Activated CD8-positive, alpha-beta memory T cell treated with anti-CD3 and anti-CD28 coated beads for 4 hours (primary cell): ENCODE measurements around the gene PTOV1.
"Not testable (repeated sequence)": the region's sequence is repeated elsewhere in the genome, so short reads cannot be mapped to it uniquely, and the experiment has no call there.

Experiments
- DNase-seq, 2 donors: peaks; one replicate each; pipeline ENCODE4 v3.0.0-alpha.2; 2020; ENCODE audit warnings: low read depth in 2 of 2

Gene PTOV1

GRCh38 chr19:49817964-49818648 lies 32.9 kb upstream of the PTOV1 start, which contains the start of gene MED25:
TSS of gene MED25 (plus strand) at chr19:49818289. CDS start at chr19:49818342, 53 bp downstream.
- DNase-seq = peak; percentile 67 to 76

GRCh38 chr19:49818649-49819370 lies 32.1 kb upstream of the PTOV1 start:
- DNase-seq = no peak

GRCh38 chr19:49819452-49820115 lies 31.4 kb upstream of the PTOV1 start:
- not testable (repeated sequence) for DNase-seq

GRCh38 chr19:49820125-49820524 lies 30.8 kb upstream of the PTOV1 start:
- no peak for DNase-seq

GRCh38 chr19:49823472-49823871 lies 27.5 kb upstream of the PTOV1 start:
- no peak for DNase-seq

- no peak for DNase-seq
Measured at GRCh38 chr19:49824662-49825061, 26.3 kb upstream of the PTOV1 start.

GRCh38 chr19:49827034-49827433 lies 23.9 kb upstream of the PTOV1 start:
- no peak for DNase-seq

- no peak for DNase-seq
Measured at GRCh38 chr19:49829200-49829599, 21.8 kb upstream of the PTOV1 start.

GRCh38 chr19:49829721-49830120 lies 21.2 kb upstream of the PTOV1 start:
- DNase-seq = no peak

GRCh38 chr19:49830766-49831165 lies 20.2 kb upstream of the PTOV1 start:
- no peak for DNase-seq

GRCh38 chr19:49831592-49831991 lies 19.4 kb upstream of the PTOV1 start:
- DNase-seq = no peak

- no peak for DNase-seq
Measured at GRCh38 chr19:49832556-49832955, 18.4 kb upstream of the PTOV1 start.

GRCh38 chr19:49833599-49833998 lies 17.4 kb upstream of the PTOV1 start:
- no peak for DNase-seq

- DNase-seq = no peak
Measured at GRCh38 chr19:49835562-49835961, 15.4 kb upstream of the PTOV1 start.

- no peak for DNase-seq
Measured at GRCh38 chr19:49836176-49837008, 14.6 kb upstream of the PTOV1 start.

GRCh38 chr19:49837009-49837310 lies 14.0 kb upstream of the PTOV1 start:
- DNase-seq = no peak

GRCh38 chr19:49837425-49837824 lies 13.5 kb upstream of the PTOV1 start:
- no peak for DNase-seq

GRCh38 chr19:49838885-49839588 lies 11.9 kb upstream of the PTOV1 start:
- DNase-seq = no peak

GRCh38 chr19:49839713-49840112 lies 11.2 kb upstream of the PTOV1 start:
- DNase-seq = no peak

GRCh38 chr19:49840321-49840720 lies 10.6 kb upstream of the PTOV1 start:
- no peak for DNase-seq

GRCh38 chr19:49840736-49841249 lies 10.2 kb upstream of the PTOV1 start:
- no peak for DNase-seq
